Nephron progenitor cell (in vitro differentiated cells): ENCODE results near the gene RSPH9.
A peak's percentile ranks its signal among the peaks of the same experiment; 100 is the strongest.

ENCODE experiments used
- DNase-seq: peaks from one replicate; pipeline ENCODE4 v3.0.0; 2021
- H3K27ac Mint-ChIP-seq: 2 replicates; pipeline ENCODE4 v1.8.0; 2021; ENCODE audit warnings: mild to moderate bottlenecking, moderate library complexity, mixed read lengths
- H3K27me3 Mint-ChIP-seq: 2 replicates; pipeline ENCODE4 v1.8.0; 2021; ENCODE audit warnings: mild to moderate bottlenecking, low read depth, mixed read lengths; ENCODE audit not compliant: poor library complexity
- H3K36me3 Mint-ChIP-seq: 2 replicates; pipeline ENCODE4 v1.8.0; 2021; ENCODE audit warnings: low read depth, mixed read lengths
- H3K4me1 Mint-ChIP-seq: 2 replicates; pipeline ENCODE4 v1.8.0; 2021; ENCODE audit warnings: mixed read lengths
- H3K4me3 Mint-ChIP-seq: 2 replicates; pipeline ENCODE4 v1.8.0; 2021; ENCODE audit warnings: mild to moderate bottlenecking, moderate library complexity, mixed read lengths
- H3K9me3 Mint-ChIP-seq: 2 replicates; pipeline ENCODE4 v1.8.0; 2021; ENCODE audit warnings: mild to moderate bottlenecking, moderate library complexity, mixed read lengths
- TF ChIP-seq, protein P1 (sequence below): fragments of 200-600 bp; sonication (generic); IDR thresholded peaks from 2 replicates; pipeline ENCODE4 v1.5.0; 2021; ENCODE audit warnings: antibody characterized with exemption

The RSPH9 gene

DNA sequence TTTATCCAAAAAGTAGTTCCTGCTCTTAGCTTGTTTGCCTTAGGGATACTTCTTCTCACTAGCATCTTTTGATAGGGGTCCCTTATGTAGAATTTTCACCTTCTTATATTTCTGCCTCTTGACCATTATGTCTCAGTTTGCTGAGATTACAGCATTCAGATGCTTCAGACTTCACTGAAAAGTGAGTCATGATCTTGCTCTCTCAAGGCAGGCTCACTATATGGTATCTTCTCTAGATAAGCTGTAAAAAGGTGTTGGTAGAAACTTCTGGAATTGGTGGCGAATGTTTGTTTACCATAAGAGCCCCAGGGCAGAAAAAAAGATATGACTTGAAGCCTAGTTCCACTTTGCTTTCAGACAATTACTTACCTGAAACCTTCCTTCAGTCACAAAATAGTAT is 35.4 kb upstream of the RSPH9 start:
- Mint-ChIP-seq H3K36me3 (peaks cover 45% of the 10 kb centered on the region), H3K27ac (no peak overlapping the region), H3K4me1 (peaks cover 4% of the 10 kb centered on the region), H3K9me3 (no peaks in the 10 kb centered on the region), H3K4me3 (no peak overlapping the region), H3K27me3 (no peaks in the 10 kb centered on the region)
- TF ChIP-seq, protein P1, sequence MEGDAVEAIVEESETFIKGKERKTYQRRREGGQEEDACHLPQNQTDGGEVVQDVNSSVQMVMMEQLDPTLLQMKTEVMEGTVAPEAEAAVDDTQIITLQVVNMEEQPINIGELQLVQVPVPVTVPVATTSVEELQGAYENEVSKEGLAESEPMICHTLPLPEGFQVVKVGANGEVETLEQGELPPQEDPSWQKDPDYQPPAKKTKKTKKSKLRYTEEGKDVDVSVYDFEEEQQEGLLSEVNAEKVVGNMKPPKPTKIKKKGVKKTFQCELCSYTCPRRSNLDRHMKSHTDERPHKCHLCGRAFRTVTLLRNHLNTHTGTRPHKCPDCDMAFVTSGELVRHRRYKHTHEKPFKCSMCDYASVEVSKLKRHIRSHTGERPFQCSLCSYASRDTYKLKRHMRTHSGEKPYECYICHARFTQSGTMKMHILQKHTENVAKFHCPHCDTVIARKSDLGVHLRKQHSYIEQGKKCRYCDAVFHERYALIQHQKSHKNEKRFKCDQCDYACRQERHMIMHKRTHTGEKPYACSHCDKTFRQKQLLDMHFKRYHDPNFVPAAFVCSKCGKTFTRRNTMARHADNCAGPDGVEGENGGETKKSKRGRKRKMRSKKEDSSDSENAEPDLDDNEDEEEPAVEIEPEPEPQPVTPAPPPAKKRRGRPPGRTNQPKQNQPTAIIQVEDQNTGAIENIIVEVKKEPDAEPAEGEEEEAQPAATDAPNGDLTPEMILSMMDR: no peak
- no peak for DNase-seq

DNA sequence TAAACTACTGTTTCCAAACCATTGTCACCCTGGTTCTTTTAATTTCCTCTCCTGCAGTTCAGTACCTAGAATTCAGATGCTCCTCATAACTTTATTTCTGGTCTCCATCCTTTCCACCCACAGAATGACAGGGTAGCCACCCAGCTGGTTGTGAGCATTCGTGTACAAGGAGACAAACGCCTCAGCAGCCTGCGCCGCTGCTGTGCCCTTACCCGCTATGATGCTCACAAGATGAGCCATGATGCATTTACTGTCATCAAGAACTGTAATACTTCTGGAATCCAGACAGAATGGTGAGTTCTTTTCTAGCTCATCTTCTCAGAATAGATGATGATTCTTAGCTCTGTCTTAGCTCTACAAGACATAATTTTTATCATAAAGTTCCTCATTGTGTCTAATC is 34.4 kb upstream of the RSPH9 start:
- peaks cover 4% of the 10 kb centered on the region for H3K4me1 Mint-ChIP-seq
- no peak overlapping the region for H3K27ac Mint-ChIP-seq
- H3K36me3 Mint-ChIP-seq: peaks cover 39% of the 10 kb centered on the region
- TF ChIP-seq, protein P1: no peak
- no peak overlapping the region for H3K4me3 Mint-ChIP-seq
- no peak for DNase-seq
- H3K27me3 Mint-ChIP-seq: no peaks in the 10 kb centered on the region
- no peaks in the 10 kb centered on the region for H3K9me3 Mint-ChIP-seq

DNA sequence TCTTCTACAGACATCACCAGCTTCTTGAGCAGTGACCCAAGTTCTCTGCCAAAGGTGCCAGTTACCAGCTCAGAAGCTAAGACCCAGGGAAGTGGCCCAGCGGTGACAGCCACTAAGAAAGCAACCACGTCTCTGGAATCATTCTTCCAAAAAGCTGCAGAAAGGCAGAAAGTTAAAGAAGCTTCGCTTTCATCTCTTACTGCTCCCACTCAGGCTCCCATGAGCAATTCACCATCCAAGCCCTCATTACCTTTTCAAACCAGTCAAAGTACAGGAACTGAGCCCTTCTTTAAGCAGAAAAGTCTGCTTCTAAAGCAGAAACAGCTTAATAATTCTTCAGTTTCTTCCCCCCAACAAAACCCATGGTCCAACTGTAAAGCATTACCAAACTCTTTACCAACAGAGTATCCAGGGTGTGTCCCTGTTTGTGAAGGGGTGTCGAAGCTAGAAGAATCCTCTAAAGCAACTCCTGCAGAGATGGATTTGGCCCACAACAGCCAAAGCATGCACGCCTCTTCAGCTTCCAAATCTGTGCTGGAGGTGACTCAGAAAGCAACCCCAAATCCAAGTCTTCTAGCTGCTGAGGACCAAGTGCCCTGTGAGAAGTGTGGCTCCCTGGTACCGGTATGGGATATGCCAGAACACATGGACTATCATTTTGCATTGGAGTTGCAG is 31.0 kb upstream of the RSPH9 start:
- H3K4me3 Mint-ChIP-seq: no peak overlapping the region
- H3K36me3 Mint-ChIP-seq: peaks cover 34% of the 10 kb centered on the region

DNA sequence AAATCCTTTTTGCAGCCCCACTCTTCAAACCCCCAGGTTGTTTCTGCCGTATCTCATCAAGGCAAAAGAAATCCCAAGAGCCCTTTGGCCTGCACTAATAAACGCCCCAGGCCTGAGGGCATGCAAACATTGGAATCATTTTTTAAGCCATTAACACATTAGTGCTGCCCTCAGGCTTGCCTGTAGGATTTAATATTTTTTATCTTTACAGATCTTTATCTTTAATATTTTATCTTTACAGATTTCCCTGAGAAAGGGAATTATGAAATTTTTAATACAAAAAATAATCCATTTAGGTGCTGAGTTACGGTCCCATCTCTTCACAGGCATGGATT is 30.5 kb upstream of the RSPH9 start:
- DNase-seq: no peak
- Mint-ChIP-seq H3K27me3 (no peaks in the 10 kb centered on the region), H3K4me3 (no peak overlapping the region), H3K27ac (no peak overlapping the region), H3K9me3 (no peaks in the 10 kb centered on the region), H3K36me3 (peaks cover 34% of the 10 kb centered on the region), H3K4me1 (peaks cover 4% of the 10 kb centered on the region)
- TF ChIP-seq, protein P1: no peak

More for the DNA sequence above, 31.0 kb upstream of the RSPH9 start:
- TF ChIP-seq, protein P1: no peak
- Mint-ChIP-seq H3K27ac (peak overlapping the region; percentile 84), H3K9me3 (no peaks in the 10 kb centered on the region), H3K27me3 (no peaks in the 10 kb centered on the region), H3K4me1 (peaks cover 4% of the 10 kb centered on the region)
- no peak for DNase-seq

DNA sequence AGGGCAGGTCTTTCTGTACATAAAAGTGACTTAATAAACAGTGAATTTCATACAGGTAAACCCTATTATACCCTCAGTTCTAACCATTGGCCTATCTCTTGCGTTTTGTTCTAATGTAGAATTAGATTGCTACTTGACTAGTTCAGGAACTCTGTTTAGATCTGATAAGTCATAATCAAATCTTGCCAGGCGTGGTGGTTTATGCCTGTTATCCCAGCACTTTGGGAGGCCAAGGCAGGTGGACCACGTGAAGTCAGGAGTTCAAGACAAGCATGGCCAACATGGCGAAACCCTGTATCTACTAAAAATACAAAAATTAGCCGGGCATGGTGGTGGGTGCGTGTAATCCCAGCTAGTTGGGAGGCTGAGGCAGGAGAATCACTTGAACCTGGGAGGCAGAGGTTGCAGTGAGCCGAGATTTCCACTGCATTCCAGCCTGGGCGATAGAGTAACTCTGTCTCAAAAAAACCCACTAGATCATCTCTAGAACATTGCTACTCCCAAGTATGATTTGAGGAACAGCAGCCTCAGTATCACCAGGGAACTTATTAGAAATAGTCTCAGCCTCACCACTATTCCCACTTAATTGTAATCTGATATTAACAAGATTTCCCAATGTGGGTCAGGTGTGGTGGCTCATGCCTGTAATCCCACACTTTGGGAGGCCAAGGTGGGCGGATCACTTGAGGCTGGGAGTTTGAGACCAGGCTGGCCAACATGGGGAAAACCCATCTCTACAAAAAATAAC is 27.9 kb upstream of the RSPH9 start:
- Mint-ChIP-seq H3K4me1 (no peaks in the 10 kb centered on the region), H3K27me3 (peaks cover 3% of the 10 kb centered on the region), H3K9me3 (no peaks in the 10 kb centered on the region), H3K36me3 (peaks cover 28% of the 10 kb centered on the region), H3K4me3 (no peak overlapping the region), H3K27ac (no peak overlapping the region)
- DNase-seq: no peak
- TF ChIP-seq, protein P1: no peak
